ENCODE results near the gene VHLL.

DNA sequence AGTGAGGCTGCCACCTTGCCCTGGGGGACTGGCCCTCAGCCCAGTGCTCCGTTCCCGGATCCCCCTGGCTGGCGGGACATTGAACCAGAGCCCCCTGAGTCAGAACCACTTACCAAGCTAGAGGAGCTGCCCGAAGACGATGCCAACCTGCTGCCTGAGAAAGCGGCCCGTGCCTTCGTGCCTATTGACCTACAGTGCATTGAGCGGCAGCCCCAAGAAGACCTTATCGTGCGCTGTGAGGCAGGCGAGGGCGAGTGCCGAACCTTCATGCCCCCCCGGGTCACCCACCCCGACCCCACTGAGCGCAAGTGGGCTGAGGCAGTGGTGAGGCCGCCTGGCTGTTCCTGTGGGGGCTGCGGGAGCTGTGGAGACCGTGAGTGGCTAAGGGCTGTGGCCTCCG, 13.7 kb downstream of the VHLL start:
- TF ChIP-seq EZH2phosphoT487 (IDR thresholded peaks at IDR 0.05; ENCODE audit: low read depth, severe bottlenecking, unreplicated experiment): no peak
- TF ChIP-seq, protein P1, sequence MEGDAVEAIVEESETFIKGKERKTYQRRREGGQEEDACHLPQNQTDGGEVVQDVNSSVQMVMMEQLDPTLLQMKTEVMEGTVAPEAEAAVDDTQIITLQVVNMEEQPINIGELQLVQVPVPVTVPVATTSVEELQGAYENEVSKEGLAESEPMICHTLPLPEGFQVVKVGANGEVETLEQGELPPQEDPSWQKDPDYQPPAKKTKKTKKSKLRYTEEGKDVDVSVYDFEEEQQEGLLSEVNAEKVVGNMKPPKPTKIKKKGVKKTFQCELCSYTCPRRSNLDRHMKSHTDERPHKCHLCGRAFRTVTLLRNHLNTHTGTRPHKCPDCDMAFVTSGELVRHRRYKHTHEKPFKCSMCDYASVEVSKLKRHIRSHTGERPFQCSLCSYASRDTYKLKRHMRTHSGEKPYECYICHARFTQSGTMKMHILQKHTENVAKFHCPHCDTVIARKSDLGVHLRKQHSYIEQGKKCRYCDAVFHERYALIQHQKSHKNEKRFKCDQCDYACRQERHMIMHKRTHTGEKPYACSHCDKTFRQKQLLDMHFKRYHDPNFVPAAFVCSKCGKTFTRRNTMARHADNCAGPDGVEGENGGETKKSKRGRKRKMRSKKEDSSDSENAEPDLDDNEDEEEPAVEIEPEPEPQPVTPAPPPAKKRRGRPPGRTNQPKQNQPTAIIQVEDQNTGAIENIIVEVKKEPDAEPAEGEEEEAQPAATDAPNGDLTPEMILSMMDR (IDR thresholded peaks at IDR 0.05; ENCODE audit: poor library complexity): no peak
